Upper lobe of left lung (tissue), 4 donors: ENCODE data around the gene TRAP1.

Source experiments
- CTCF ChIP-seq, 6 experiments: fragments of 450-650 bp in 4 of 6; fragments of 200-600 bp in 2 of 6; sonication (generic) in 2 of 6; IDR thresholded peaks; one replicate each; pipeline ENCODE4 v1.5.1; 2016 to 2019; ENCODE audit warnings: antibody characterized with exemption in 6 of 6
- POLR2A ChIP-seq, 4 donors: fragments of 450-650 bp; IDR thresholded peaks; one replicate each; pipeline ENCODE4 v1.5.1; 2016 to 2017; ENCODE audit warnings: antibody characterized with exemption in 4 of 4, mild to moderate bottlenecking in 2 of 4

GRCh38 chr16:3728424-3729160 lies 11.3 kb upstream of the TRAP1 start:
- no peak for TF ChIP-seq CTCF (IDR thresholded peaks at IDR 0.05)
- no peak for TF ChIP-seq POLR2A (IDR thresholded peaks at IDR 0.05)
